Neural progenitor cell (in vitro differentiated cells): ENCODE results near the gene GALNS. TPM values are rescaled to one million over a fixed set of nuclear protein-coding genes. Genes with fewer than 3 reads are reported as not detected.

ENCODE experiments used
- DNase-seq: peaks from one replicate; pipeline ENCODE4 v3.0.0-alpha.2; 2016; ENCODE audit warnings: low spot score
- H2AFZ ChIP-seq: fragments of 200-600 bp; sonication (generic); replicated peaks from 2 replicates; pipeline ENCODE4 v1.6.1; 2016; ENCODE audit warnings: antibody characterized with exemption
- H3F3A ChIP-seq: fragments of 200-600 bp; sonication (generic); 2 replicates; pipeline ENCODE4 v1.6.1; 2016; ENCODE audit warnings: antibody characterized with exemption, low read depth
- H3K27ac ChIP-seq: fragments of 200-600 bp; sonication (generic); 2 replicates; pipeline ENCODE4 v1.5.1; 2016; ENCODE audit warnings: mild to moderate bottlenecking
- H3K27me3 ChIP-seq: fragments of 200-600 bp; sonication (generic); 2 replicates; pipeline ENCODE4 v1.6.1; 2016; ENCODE audit warnings: mild to moderate bottlenecking, moderate library complexity
- H3K36me3 ChIP-seq: fragments of 200-600 bp; sonication (generic); 2 replicates; pipeline ENCODE4 v1.5.1; 2016
- H3K4me1 ChIP-seq: fragments of 200-600 bp; sonication (generic); 2 replicates; pipeline ENCODE4 v1.6.1; 2016; ENCODE audit warnings: mixed run types
- H3K4me2 ChIP-seq: fragments of 200-600 bp; sonication (generic); 2 replicates; pipeline ENCODE4 v1.6.1; 2016
- H3K4me3 ChIP-seq: fragments of 200-600 bp; sonication (generic); 2 replicates; pipeline ENCODE4 v1.5.1; 2016
- H3K79me2 ChIP-seq: fragments of 200-600 bp; sonication (generic); 2 replicates; pipeline ENCODE4 v1.6.1; 2016; ENCODE audit warnings: low read depth
- H3K9ac ChIP-seq: fragments of 200-600 bp; sonication (generic); 2 replicates; pipeline ENCODE4 v1.6.1; 2016
- H3K9me3 ChIP-seq: fragments of 200-600 bp; sonication (generic); 2 replicates; pipeline ENCODE4 v1.5.1; 2016; ENCODE audit warnings: low read depth
- H4K20me1 ChIP-seq: fragments of 200-600 bp; sonication (generic); 2 replicates; pipeline ENCODE4 v1.6.1; 2016; ENCODE audit warnings: low read depth
- H3K27ac Mint-ChIP-seq: 3 replicates; pipeline ENCODE4 v1.8.0; 2021; ENCODE audit warnings: mixed read lengths
- H3K27me3 Mint-ChIP-seq: 2 replicates; pipeline ENCODE4 v1.8.0; 2022; ENCODE audit warnings: low read depth, mild to moderate bottlenecking, inconsistent platforms, moderate library complexity, mixed read lengths; ENCODE audit not compliant: insufficient read depth
- H3K36me3 Mint-ChIP-seq: 3 replicates; pipeline ENCODE4 v1.8.0; 2021; ENCODE audit warnings: mixed read lengths
- H3K4me1 Mint-ChIP-seq: 3 replicates; pipeline ENCODE4 v1.8.0; 2021; ENCODE audit warnings: mixed read lengths
- H3K4me3 Mint-ChIP-seq: 3 replicates; pipeline ENCODE4 v1.8.0; 2021; ENCODE audit warnings: mild to moderate bottlenecking, moderate library complexity, mixed read lengths
- H3K9me3 Mint-ChIP-seq: 3 replicates; pipeline ENCODE4 v1.8.0; 2020; ENCODE audit warnings: mixed read lengths
- CTCF ChIP-seq: fragments of 200-600 bp; sonication (generic); IDR thresholded peaks from 2 replicates; pipeline ENCODE4 v1.5.1; 2017; ENCODE audit warnings: antibody characterized with exemption, mild to moderate bottlenecking
- EZH2 ChIP-seq: fragments of 200-600 bp; sonication (generic); IDR thresholded peaks from 2 replicates; pipeline ENCODE4 v1.6.1; 2017; ENCODE audit warnings: antibody characterized with exemption, mild to moderate bottlenecking, moderate library complexity
- EZH2phosphoT487 ChIP-seq: fragments of 200-600 bp; sonication (generic); IDR thresholded peaks from 2 replicates; pipeline ENCODE4 v1.6.1; 2017; ENCODE audit warnings: antibody characterized with exemption
- total RNA-seq: library from RNA; depleted of rRNA; stranded (reverse); fragments of >200 nt; gene quantifications from 2 replicates; pipeline ENCODE4 v1.2.3, GENCODE V29; 2015; ENCODE audit warnings: low replicate concordance

Gene GALNS
- total RNA-seq, 1 donor from 2014 or later = 5.0 TPM

GRCh38 chr16:88812513-88813268 lies 44.1 kb downstream of the GALNS start:
- Histone ChIP-seq H3K4me1 (peaks cover 4% of the 10 kb centered on the region), H2AFZ (peak overlapping the region; percentile 97), H4K20me1 (peaks cover 31% of the 10 kb centered on the region), H3F3A (peaks cover 43% of the 10 kb centered on the region), H3K4me2 (peak overlapping the region; percentile 83), H3K36me3 (no peaks in the 10 kb centered on the region), H3K79me2 (peaks cover 18% of the 10 kb centered on the region), H3K4me3 (peak overlapping the region; percentile 70), H3K9me3 (no peaks in the 10 kb centered on the region), H3K27me3 (no peaks in the 10 kb centered on the region), H3K27ac (peak overlapping the region; percentile 68), H3K9ac (no peak overlapping the region)
- peaks cover 3% of the 10 kb centered on the region for H3K4me1 Mint-ChIP-seq
- H3K4me3 Mint-ChIP-seq = peak overlapping the region; percentile 83
- DNase-seq = no peak
- H3K27me3 Mint-ChIP-seq = peaks cover 5% of the 10 kb centered on the region
- H3K9me3 Mint-ChIP-seq = no peaks in the 10 kb centered on the region
- TF ChIP-seq EZH2 (no peak), EZH2phosphoT487 (no peak), CTCF (no peak)
- peak overlapping the region; percentile 89 for H3K27ac Mint-ChIP-seq
- H3K36me3 Mint-ChIP-seq = peaks cover 4% of the 10 kb centered on the region

- H3K9me3 Mint-ChIP-seq = no peaks in the 10 kb centered on the region
- peaks cover 4% of the 10 kb centered on the region for H3K4me1 ChIP-seq
- H3K79me2 ChIP-seq = peaks cover 18% of the 10 kb centered on the region
- peak; percentile 49 for TF ChIP-seq CTCF
- TF ChIP-seq EZH2phosphoT487 = no peak
- TF ChIP-seq EZH2 = no peak
- H3K4me1 Mint-ChIP-seq = peaks cover 3% of the 10 kb centered on the region
- peak within 1 kb of the TSS; percentile 68 for H3K27ac ChIP-seq
- peaks cover 4% of the 10 kb centered on the region for H3K36me3 Mint-ChIP-seq
- no peaks in the 10 kb centered on the region for H3K9me3 ChIP-seq
- H3K27me3 ChIP-seq = no peaks in the 10 kb centered on the region
- H4K20me1 ChIP-seq = peaks cover 32% of the 10 kb centered on the region
- peak within 1 kb of the TSS; percentile 61 for H3K9ac ChIP-seq
- peaks cover 43% of the 10 kb centered on the region for H3F3A ChIP-seq
- peak within 1 kb of the TSS; percentile 90 for H3K4me3 Mint-ChIP-seq
- peak within 1 kb of the TSS; percentile 97 for H2AFZ ChIP-seq
- H3K27ac Mint-ChIP-seq = peak within 1 kb of the TSS; percentile 89
- H3K4me3 ChIP-seq = peak within 1 kb of the TSS; percentile 70
- DNase-seq = peak; percentile 95
- H3K36me3 ChIP-seq = no peaks in the 10 kb centered on the region
- peaks cover 11% of the 10 kb centered on the region for H3K27me3 Mint-ChIP-seq
- peak within 1 kb of the TSS; percentile 83 for H3K4me2 ChIP-seq
These were observed 44.8 kb downstream of the GALNS start, which contains the start of gene APRT for GRCh38 chr16:88811769-88812512. APRT (minus strand) TSS chr16:88811928; CDS start chr16:88811899, 29 bp downstream.

GRCh38 chr16:88810912-88811768 lies 45.6 kb downstream of the GALNS start:
- Histone ChIP-seq H3K79me2 (peaks cover 23% of the 10 kb centered on the region), H3K36me3 (no peaks in the 10 kb centered on the region), H3K9me3 (no peaks in the 10 kb centered on the region), H3K27ac (no peak overlapping the region), H4K20me1 (peaks cover 40% of the 10 kb centered on the region), H3K4me3 (peak overlapping the region; percentile 70), H3F3A (peaks cover 49% of the 10 kb centered on the region), H3K27me3 (no peaks in the 10 kb centered on the region), H2AFZ (no peak overlapping the region), H3K4me1 (peaks cover 4% of the 10 kb centered on the region), H3K4me2 (peak overlapping the region; percentile 83), H3K9ac (peak overlapping the region; percentile 61)
- Mint-ChIP-seq H3K9me3 (no peaks in the 10 kb centered on the region), H3K27me3 (peaks cover 11% of the 10 kb centered on the region), H3K27ac (no peak overlapping the region), H3K4me1 (peaks cover 3% of the 10 kb centered on the region), H3K36me3 (peaks cover 4% of the 10 kb centered on the region), H3K4me3 (peak overlapping the region; percentile 87)
- peak; percentile 77 for DNase-seq
- no peak for TF ChIP-seq EZH2phosphoT487
- no peak for TF ChIP-seq CTCF
- no peak for TF ChIP-seq EZH2
